ENCODE measurements around the gene DAAM2.

Gene DAAM2

DNA sequence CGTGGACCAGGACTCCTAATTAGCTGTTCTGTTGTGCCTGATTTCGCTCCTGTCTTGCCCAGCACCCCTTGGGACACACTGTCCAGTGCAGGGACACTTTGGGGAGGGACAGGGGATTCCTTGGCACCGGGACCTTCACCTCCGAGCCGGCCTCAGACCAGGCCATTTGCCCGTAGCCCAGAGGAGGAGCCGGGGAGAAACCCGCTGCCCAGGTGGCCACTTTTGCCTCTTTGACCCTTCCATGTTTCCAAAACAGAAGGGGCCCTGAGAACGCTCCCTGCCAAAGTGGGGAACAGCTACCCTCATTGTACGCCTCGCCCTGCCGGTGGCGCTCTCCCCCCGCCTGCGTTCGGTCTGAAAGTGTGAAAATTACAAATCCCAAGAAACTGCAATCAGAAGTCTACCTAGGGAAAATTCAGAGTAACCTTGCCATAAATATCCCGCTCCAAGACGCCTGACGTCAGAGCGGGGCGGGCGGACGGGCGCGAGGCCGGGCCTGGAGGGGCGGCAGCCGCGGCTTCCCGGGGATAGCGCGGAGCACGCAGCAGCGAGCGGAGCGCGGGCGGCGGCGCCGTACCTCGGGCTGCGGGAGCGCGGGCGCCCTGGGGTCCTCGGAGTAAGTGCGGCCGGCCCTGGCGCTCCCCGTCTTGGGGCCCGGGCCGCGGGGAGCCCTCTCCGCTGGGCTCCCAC is at the start of gene DAAM2:
TSS of gene DAAM2 (plus strand) at position 527 of the 690 bp plus-strand sequence. CDS start 63,927 bp downstream, outside the sequence.
- H3K4me3 ChIP-seq (ENCODE audit: low read depth, low read length) = no peak within 1 kb of the TSS
- TF ChIP-seq, protein P1, sequence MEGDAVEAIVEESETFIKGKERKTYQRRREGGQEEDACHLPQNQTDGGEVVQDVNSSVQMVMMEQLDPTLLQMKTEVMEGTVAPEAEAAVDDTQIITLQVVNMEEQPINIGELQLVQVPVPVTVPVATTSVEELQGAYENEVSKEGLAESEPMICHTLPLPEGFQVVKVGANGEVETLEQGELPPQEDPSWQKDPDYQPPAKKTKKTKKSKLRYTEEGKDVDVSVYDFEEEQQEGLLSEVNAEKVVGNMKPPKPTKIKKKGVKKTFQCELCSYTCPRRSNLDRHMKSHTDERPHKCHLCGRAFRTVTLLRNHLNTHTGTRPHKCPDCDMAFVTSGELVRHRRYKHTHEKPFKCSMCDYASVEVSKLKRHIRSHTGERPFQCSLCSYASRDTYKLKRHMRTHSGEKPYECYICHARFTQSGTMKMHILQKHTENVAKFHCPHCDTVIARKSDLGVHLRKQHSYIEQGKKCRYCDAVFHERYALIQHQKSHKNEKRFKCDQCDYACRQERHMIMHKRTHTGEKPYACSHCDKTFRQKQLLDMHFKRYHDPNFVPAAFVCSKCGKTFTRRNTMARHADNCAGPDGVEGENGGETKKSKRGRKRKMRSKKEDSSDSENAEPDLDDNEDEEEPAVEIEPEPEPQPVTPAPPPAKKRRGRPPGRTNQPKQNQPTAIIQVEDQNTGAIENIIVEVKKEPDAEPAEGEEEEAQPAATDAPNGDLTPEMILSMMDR (IDR thresholded peaks at IDR 0.05; ENCODE audit: low read depth, low read length, missing control alignments) = no peak
- no peak for DNase-seq (ENCODE audit: low read depth)

DNA sequence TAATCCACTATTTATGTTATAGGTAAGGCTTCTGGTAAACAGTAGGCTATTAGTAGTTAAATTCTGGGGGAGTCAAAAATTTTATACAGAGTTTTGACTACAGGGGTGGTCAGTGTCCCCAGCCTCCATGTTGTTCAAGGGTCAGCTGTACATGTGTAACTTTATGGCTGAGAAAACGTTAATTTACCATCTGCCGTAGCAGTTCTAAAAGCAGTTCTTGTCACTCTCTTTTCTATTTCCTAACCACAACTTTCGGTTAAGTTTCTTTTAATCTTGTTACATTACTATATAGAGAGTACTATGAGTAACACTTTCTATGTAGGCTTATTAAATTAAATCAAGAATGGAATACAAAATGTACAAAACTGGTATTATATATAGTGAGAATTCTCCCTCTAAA is 45.4 kb upstream of the DAAM2 start:
- TF ChIP-seq, protein P1 (IDR thresholded peaks at IDR 0.05; ENCODE audit: low read depth, low read length, missing control alignments) = no peak
- H3K4me3 ChIP-seq (ENCODE audit: low read depth, low read length) = no peak overlapping the region
- DNase-seq (ENCODE audit: low read depth) = no peak

GRCh38 chr6:39752835-39753724 is 39.1 kb upstream of the DAAM2 start:
- no peak for DNase-seq (ENCODE audit: low read depth)
- no peak overlapping the region for H3K4me3 ChIP-seq (ENCODE audit: low read depth, low read length)
- TF ChIP-seq, protein P1 (IDR thresholded peaks at IDR 0.05; ENCODE audit: low read depth, low read length, missing control alignments) = no peak

DNA sequence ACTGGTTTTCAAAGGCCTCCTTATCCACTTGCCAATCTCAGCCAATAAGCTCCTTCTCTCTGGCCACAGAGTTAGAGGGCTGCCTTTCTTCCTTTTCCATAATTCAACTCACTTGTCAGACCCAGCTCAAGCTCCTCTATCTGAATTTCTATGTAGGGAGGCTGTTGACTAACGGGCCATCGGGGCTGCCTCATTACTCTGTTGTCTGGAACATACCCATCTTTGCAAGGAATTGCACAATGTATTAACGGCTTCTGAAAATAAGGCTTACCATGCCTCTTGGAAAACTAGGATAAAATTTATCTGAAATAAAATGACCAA is 38.5 kb upstream of the DAAM2 start:
- DNase-seq (ENCODE audit: low read depth) = no peak
- no peak overlapping the region for H3K4me3 ChIP-seq (ENCODE audit: low read depth, low read length)
- TF ChIP-seq, protein P1 (IDR thresholded peaks at IDR 0.05; ENCODE audit: low read depth, low read length, missing control alignments) = no peak

- no peak overlapping the region for H3K4me3 ChIP-seq (ENCODE audit: low read depth, low read length)
- DNase-seq (ENCODE audit: low read depth) = no peak
- TF ChIP-seq, protein P1 (IDR thresholded peaks at IDR 0.05; ENCODE audit: low read depth, low read length, missing control alignments) = no peak
Measured at GRCh38 chr6:39754514-39755115, 37.6 kb upstream of the DAAM2 start.

- no peak overlapping the region for H3K4me3 ChIP-seq (ENCODE audit: low read depth, low read length)
- TF ChIP-seq, protein P1 (IDR thresholded peaks at IDR 0.05; ENCODE audit: low read depth, low read length, missing control alignments) = no peak
- no peak for DNase-seq (ENCODE audit: low read depth)
Measured at GRCh38 chr6:39755231-39755630, 36.9 kb upstream of the DAAM2 start.

Measured in GM12864 (cell line).